ENCODE data around the gene UNG.
"Not testable (repeated sequence)": the region's sequence is repeated elsewhere in the genome, so short reads cannot be mapped to it uniquely, and the experiment has no call there.

The UNG gene

GRCh38 chr12:109097435-109098182, at the start of gene UNG:
TSS of gene UNG (plus strand) at chr12:109097597. CDS start at chr12:109097680, 83 bp downstream.
- DNase-seq, result peak; percentile 97

GRCh38 chr12:109048706-109049105, 48.7 kb upstream of the UNG start:
- DNase-seq, result not testable (repeated sequence)

- not testable (repeated sequence) for DNase-seq
Observed at GRCh38 chr12:109049794-109050193, 47.6 kb upstream of the UNG start.

GRCh38 chr12:109052097-109052413, 45.3 kb upstream of the UNG start:
- no peak for DNase-seq

- peak; percentile 89 for DNase-seq
Observed at GRCh38 chr12:109052414-109053323, 44.7 kb upstream of the UNG start, which contains the start of gene USP30. TSS of gene USP30 (plus strand) at chr12:109052576. CDS start at chr12:109052679, 103 bp downstream.

- peak; percentile 66 for DNase-seq
Observed at GRCh38 chr12:109053382-109054123, 43.8 kb upstream of the UNG start.

GRCh38 chr12:109054124-109054513, 43.3 kb upstream of the UNG start:
- not testable (repeated sequence) for DNase-seq

- no peak for DNase-seq
Observed at GRCh38 chr12:109054520-109054919, 42.9 kb upstream of the UNG start.

- no peak for DNase-seq
Observed at GRCh38 chr12:109056891-109057290, 40.5 kb upstream of the UNG start.

GRCh38 chr12:109057376-109057775, 40.0 kb upstream of the UNG start:
- no peak for DNase-seq

GRCh38 chr12:109058773-109059172, 38.6 kb upstream of the UNG start:
- no peak for DNase-seq

GRCh38 chr12:109064143-109064542, 33.3 kb upstream of the UNG start:
- no peak for DNase-seq

- no peak for DNase-seq
Observed at GRCh38 chr12:109065154-109065852, 32.1 kb upstream of the UNG start.

- DNase-seq, result no peak
Observed at GRCh38 chr12:109065853-109066193, 31.6 kb upstream of the UNG start.

GRCh38 chr12:109069307-109070271, 27.8 kb upstream of the UNG start:
- no peak for DNase-seq

- no peak for DNase-seq
Observed at GRCh38 chr12:109074866-109075265, 22.5 kb upstream of the UNG start.

GRCh38 chr12:109082751-109083150, 14.6 kb upstream of the UNG start:
- no peak for DNase-seq

- DNase-seq, result no peak
Observed at GRCh38 chr12:109084425-109084824, 13.0 kb upstream of the UNG start.

GRCh38 chr12:109085590-109085989, 11.8 kb upstream of the UNG start:
- no peak for DNase-seq

- DNase-seq, result no peak
Observed at GRCh38 chr12:109087250-109087649, 10.1 kb upstream of the UNG start.

- no peak for DNase-seq
Observed at GRCh38 chr12:109088818-109089217, 8.6 kb upstream of the UNG start.

GRCh38 chr12:109089683-109090082, 7.7 kb upstream of the UNG start:
- DNase-seq, result no peak
